K562 (cell line): ENCODE results near the gene SLC39A7. TPM values are rescaled to one million over a fixed set of nuclear protein-coding genes. Genes with fewer than 3 reads are reported as not detected.

Source experiments
- ATAC-seq: fragments of 200-7000 bp; cut with Tn5 transposase; 3 replicates; pipeline ENCODE4 v1.9.1; 2020; ENCODE audit warnings: moderate library complexity
- BruUV-seq: library from RNA; stranded (reverse); fragments of 400-500 nt; replicated peaks from 2 replicates; lab custom pipeline; 2021; lab: Mats Ljungman, UMichigan
- CTCF ChIA-PET: fragments of 300-600 bp; formaldehyde crosslinking; extraction: SDS; loops from one replicate; lab custom pipeline; 2021; ENCODE audit warnings: low intra/inter-chr PET ratio; lab: Yijun Ruan, JAX
- POLR2A ChIA-PET: fragments of 300-600, 350-650 bp; sonication (Branson Sonifier 250); formaldehyde crosslinking; extraction: SDS; loops from one replicate; lab custom pipeline; 2021; ENCODE audit warnings: antibody characterized with exemption, inconsistent platforms; lab: Yijun Ruan, JAX
- DNase-seq, 4 experiments: peaks; one replicate each; pipeline versions ENCODE4 v3.0.0 to v3.0.0-alpha.2; 2011 to 2018; ENCODE audit warnings: low spot score in 3 of 4, mixed read lengths in 3 of 4; ENCODE audit errors: extremely low read depth in 1 of 4
- FAIRE-seq: peaks from 2 replicates; lab custom pipeline; 2011; peaks lifted over from hg19 to GRCh38; lab: Jason Lieb, UNC
- H2AFZ ChIP-seq: 2 replicates; pipeline ENCODE4 v1.6.0; 2011; ENCODE audit warnings: low read depth, low read length, control low read depth, inconsistent platforms
- H3K27ac ChIP-seq: fragments of 200-600 bp; 3 replicates; pipeline ENCODE4 v1.8.0; 2011; ENCODE audit warnings: low read depth, mild to moderate bottlenecking, control low read depth, inconsistent platforms, low read length, moderate library complexity, mixed read lengths; ENCODE audit errors: extremely low read depth
- H3K27me3 ChIP-seq, 2 experiments: fragments of 300-600 bp in 1 of 2; 2 replicates in 1 of 2; 3 replicates in 1 of 2; pipeline versions ENCODE4 v1.6.0 to v1.8.0; 2011; ENCODE audit warnings: inconsistent platforms in 2 of 2, low read length in 2 of 2, mild to moderate bottlenecking in 1 of 2, mixed read lengths in 1 of 2, moderate library complexity in 1 of 2; ENCODE audit not compliant: control insufficient read depth in 2 of 2, insufficient read depth in 2 of 2
- H3K36me3 ChIP-seq: fragments of 300-600 bp; 3 replicates; pipeline ENCODE4 v1.8.0; 2011; ENCODE audit warnings: mild to moderate bottlenecking, low read length, inconsistent platforms; ENCODE audit not compliant: control insufficient read depth, insufficient read depth
- H3K4me1 ChIP-seq, 2 experiments: fragments of 200-600 bp in 1 of 2; replicated peaks in 1 of 2; 2 replicates in 1 of 2; 3 replicates in 1 of 2; pipeline versions ENCODE4 v1.5.1 to v1.8.0; 2011; ENCODE audit warnings: inconsistent platforms in 2 of 2, low read length in 2 of 2, mild to moderate bottlenecking in 1 of 2, mixed read lengths in 1 of 2, moderate library complexity in 1 of 2; ENCODE audit not compliant: control insufficient read depth in 2 of 2, insufficient read depth in 2 of 2
- H3K4me2 ChIP-seq: 2 replicates; pipeline ENCODE4 v1.6.1; 2011; ENCODE audit warnings: low read length, control low read depth, inconsistent platforms, mixed read lengths; ENCODE audit not compliant: insufficient read depth
- H3K4me3 ChIP-seq: fragments of 200-600 bp; sonication (generic), shearing (Covaris generic); 2 replicates; pipeline ENCODE4 v1.5.1; 2016; ENCODE audit warnings: control low read depth, inconsistent platforms
- H3K79me2 ChIP-seq: fragments of 200-600 bp; 3 replicates; pipeline ENCODE4 v1.8.0; 2011; ENCODE audit warnings: low read length, inconsistent platforms; ENCODE audit not compliant: control insufficient read depth, insufficient read depth
- H3K9ac ChIP-seq, 2 experiments: 2 replicates each; pipeline versions ENCODE4 v1.6.0 to v1.6.1; 2011; ENCODE audit warnings: low read depth in 2 of 2, low read length in 2 of 2, control low read depth in 1 of 2, inconsistent platforms in 1 of 2, mild to moderate bottlenecking in 1 of 2, mixed read lengths in 1 of 2; ENCODE audit not compliant: insufficient read depth in 1 of 2
- H3K9me1 ChIP-seq: one replicate; pipeline ENCODE4 v1.6.0; 2011; ENCODE audit warnings: inconsistent platforms, mild to moderate bottlenecking, low read length, moderate library complexity; ENCODE audit not compliant: control insufficient read depth, insufficient read depth
- H3K9me3 ChIP-seq: replicated peaks from 2 replicates; pipeline ENCODE4 v1.5.1; 2011; ENCODE audit warnings: low read depth, low read length, inconsistent platforms; ENCODE audit not compliant: control insufficient read depth, insufficient read depth
- H4K20me1 ChIP-seq: replicated peaks from 2 replicates; pipeline ENCODE4 v1.6.1; 2011; ENCODE audit warnings: low read length, inconsistent platforms, mixed read lengths; ENCODE audit not compliant: control insufficient read depth, insufficient read depth
- LEF1 ChIP-seq: fragments of 450-650 bp; IDR thresholded peaks from 2 replicates; pipeline ENCODE4 v1.6.1; 2016; ENCODE audit warnings: mild to moderate bottlenecking
- MCM3 ChIP-seq: fragments of 450-650 bp; IDR thresholded peaks from 2 replicates; pipeline ENCODE4 v1.6.1; 2016
- MCM7 ChIP-seq, 2 experiments: fragments of 450-650 bp; IDR thresholded peaks; 2 replicates each; pipeline ENCODE4 v1.6.1; 2016 to 2018
- ZBTB8A ChIP-seq: fragments of 450-650 bp; IDR thresholded peaks from 2 replicates; pipeline ENCODE4 v1.6.1; 2018; ENCODE audit warnings: mild to moderate bottlenecking, moderate library complexity; ENCODE audit not compliant: partially characterized antibody
- ZNF121 ChIP-seq: sonication (generic); formaldehyde crosslinking; conservative IDR thresholded peaks from 2 replicates; pipeline ENCODE4 v1.8.0; 2022; ENCODE audit warnings: missing genetic modification reagents
- WGBS: fragments of 100-300 bp; shearing (Covaris generic); methylation state at CpG from one replicate; pipeline ENCODE4 v1.1.6; 2016; ENCODE audit warnings: low coverage, mixed read lengths; ENCODE audit not compliant: insufficient coverage; ENCODE audit errors: missing lambda C conversion rate; 5-methylcytosine and 5-hydroxymethylcytosine counted together
- in situ Hi-C: fragments of 300-500 bp; cut with MboI; formaldehyde crosslinking; loops from 4 replicates; pipeline ENCODE4 v1.15.0; 2018; ENCODE audit warnings: inconsistent platforms, mixed read lengths
- intact Hi-C: fragments of 100-400 bp; cut with micrococcal nuclease; formaldehyde crosslinking; loops from 2 replicates; pipeline ENCODE4 v1.14.2; 2022
- polyA plus RNA-seq, 8 experiments: library from polyadenylated mRNA; depleted of rRNA in 4 of 8; stranded (reverse) in 5 of 8; unstranded in 3 of 8; fragments of >200 nt; fragmentation: Nextera tagmentation in 2 of 8; fragmentation: Illumina TruSeq in 1 of 8; extraction: Ambion mirVana in 2 of 8; extraction: Trizol in 1 of 8; gene quantifications; 2 replicates each; pipeline versions ENCODE4 v1.2.1 to v1.2.3, GENCODE V29; 2011 to 2014; ENCODE audit warnings: inconsistent platforms in 1 of 8, missing spikeins in 1 of 8
- total RNA-seq, 7 experiments: library from RNA; depleted of rRNA in 6 of 7; stranded (reverse); fragments of >200 nt in 6 of 7; fragmentation: Illumina TruSeq in 2 of 7; extraction: Trizol in 2 of 7; gene quantifications; 2 replicates each; pipeline versions ENCODE4 v1.2.1 to v1.2.3, GENCODE V29; 2011 to 2021; ENCODE audit warnings: low replicate concordance in 1 of 7
- TF ChIP-seq, protein P1 (sequence below): fragments of 450-650 bp; formaldehyde crosslinking; IDR thresholded peaks from 2 replicates; pipeline ENCODE4 v1.4.0; 2022; ENCODE audit warnings: missing genetic modification characterization

The SLC39A7 gene
- total and polyA plus RNA-seq, 9 of the 15 experiments (the other 6 are each of a cell fraction or from before 2014, with no cell fraction given), result 21.7 to 169 (median 121) TPM

DNA sequence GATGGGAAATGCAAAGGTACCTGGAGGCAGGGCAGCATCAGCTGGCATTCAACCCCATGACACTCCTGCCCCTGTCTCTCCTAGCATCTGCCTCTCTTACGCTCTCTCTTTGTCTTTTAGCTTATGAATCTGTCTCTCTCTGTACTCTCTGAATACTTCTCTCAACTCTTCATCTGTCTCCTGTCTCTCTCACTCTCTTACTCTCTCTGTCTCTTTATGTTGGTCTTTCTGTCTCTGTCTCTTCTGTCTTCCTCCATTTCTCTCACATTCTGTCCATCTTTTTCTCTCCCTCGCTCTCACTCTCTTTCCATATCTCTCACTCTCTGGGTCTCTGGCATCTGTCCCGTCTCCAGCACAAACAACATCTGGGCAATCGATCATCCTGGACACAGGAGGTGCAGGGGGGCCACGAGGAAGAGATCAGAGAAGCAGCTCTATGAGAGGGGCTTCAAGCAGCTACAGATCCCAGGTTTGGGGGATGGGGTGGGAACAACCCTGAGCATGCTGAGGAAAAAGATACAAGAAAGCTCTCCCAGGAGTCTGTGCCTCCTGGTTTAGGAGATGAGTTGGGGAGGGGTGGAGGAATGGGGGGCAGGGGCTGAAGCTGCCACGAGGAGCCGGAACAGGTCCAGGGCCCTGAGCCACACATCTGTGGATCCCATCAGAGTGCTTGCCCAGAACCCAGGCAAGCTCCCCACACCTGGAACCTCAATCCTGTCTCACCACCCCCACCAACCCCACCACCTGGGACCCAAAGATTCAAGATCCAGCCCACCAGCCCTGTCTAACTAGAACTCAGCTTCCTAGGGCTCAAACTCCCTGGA, 10.8 kb upstream of the SLC39A7 start:
- TF ChIP-seq ZBTB8A (no peak), MCM7 (IDR thresholded peaks at IDR 0.05) (peak in 1 of 2 experiments; percentile 85; a peak in 1 of 4 replicates), ZNF121 (CRISPR knock-in tag) (no peak), MCM3 (0 out of 2 replicates have a peak, but pooled peaks have one; percentile 11), LEF1 (no peak)
- TF ChIP-seq, protein P1, sequence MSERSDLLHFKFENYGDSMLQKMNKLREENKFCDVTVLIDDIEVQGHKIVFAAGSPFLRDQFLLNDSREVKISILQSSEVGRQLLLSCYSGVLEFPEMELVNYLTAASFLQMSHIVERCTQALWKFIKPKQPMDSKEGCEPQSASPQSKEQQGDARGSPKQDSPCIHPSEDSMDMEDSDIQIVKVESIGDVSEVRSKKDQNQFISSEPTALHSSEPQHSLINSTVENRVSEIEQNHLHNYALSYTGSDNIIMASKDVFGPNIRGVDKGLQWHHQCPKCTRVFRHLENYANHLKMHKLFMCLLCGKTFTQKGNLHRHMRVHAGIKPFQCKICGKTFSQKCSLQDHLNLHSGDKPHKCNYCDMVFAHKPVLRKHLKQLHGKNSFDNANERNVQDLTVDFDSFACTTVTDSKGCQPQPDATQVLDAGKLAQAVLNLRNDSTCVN, result peak; percentile 38; the same call in 1 of the 2 replicates
- TF ChIP-seq, all 486 proteins: peak for 3
- no peak overlapping the region for H3K4me2 ChIP-seq
- DNase-seq (no peak), FAIRE-seq (no peak), ATAC-seq (no peak)
- POLR2A ChIA-PET, result interaction anchor here (0.6 to 1.2 kb wide), 7 partner anchors 13 to 218 kb away, joined by 3 to 4 read pairs (median 3); partner anchors contain the start of genes RPS18 and VPS52
- H3K9me3 ChIP-seq, result no peaks in the 10 kb centered on the region
- no peaks in the 10 kb centered on the region for H3K79me2 ChIP-seq
- WGBS, result 6% methylated on average over 7 of the region's 7 CpGs
- no peak overlapping the region for H3K9ac ChIP-seq
- H3K27me3 ChIP-seq, result peaks cover 27 to 33% of the 10 kb centered on the region in 2 experiments; a peak in 4 of 5 replicates
- no peak overlapping the region for H2AFZ ChIP-seq
- H3K4me3 ChIP-seq, result no peak overlapping the region
- no peak overlapping the region for H3K27ac ChIP-seq
- no peaks in the 10 kb centered on the region for H4K20me1 ChIP-seq
- CTCF ChIA-PET, result no interaction called here
- intact Hi-C loops, result no loop called here
- peaks cover 9% of the 10 kb centered on the region; the same call in 2 of the 3 replicates for H3K36me3 ChIP-seq
- H3K9me1 ChIP-seq, result no peaks in the 10 kb centered on the region
- in situ Hi-C loops, result no loop called here
- no TSS peak for BruUV-seq
- peaks cover 0 to 21% of the 10 kb centered on the region in 2 experiments; a peak in 3 of 5 replicates for H3K4me1 ChIP-seq
